ENCODE measurements around the gene TBC1D13.

The TBC1D13 gene

DNA sequence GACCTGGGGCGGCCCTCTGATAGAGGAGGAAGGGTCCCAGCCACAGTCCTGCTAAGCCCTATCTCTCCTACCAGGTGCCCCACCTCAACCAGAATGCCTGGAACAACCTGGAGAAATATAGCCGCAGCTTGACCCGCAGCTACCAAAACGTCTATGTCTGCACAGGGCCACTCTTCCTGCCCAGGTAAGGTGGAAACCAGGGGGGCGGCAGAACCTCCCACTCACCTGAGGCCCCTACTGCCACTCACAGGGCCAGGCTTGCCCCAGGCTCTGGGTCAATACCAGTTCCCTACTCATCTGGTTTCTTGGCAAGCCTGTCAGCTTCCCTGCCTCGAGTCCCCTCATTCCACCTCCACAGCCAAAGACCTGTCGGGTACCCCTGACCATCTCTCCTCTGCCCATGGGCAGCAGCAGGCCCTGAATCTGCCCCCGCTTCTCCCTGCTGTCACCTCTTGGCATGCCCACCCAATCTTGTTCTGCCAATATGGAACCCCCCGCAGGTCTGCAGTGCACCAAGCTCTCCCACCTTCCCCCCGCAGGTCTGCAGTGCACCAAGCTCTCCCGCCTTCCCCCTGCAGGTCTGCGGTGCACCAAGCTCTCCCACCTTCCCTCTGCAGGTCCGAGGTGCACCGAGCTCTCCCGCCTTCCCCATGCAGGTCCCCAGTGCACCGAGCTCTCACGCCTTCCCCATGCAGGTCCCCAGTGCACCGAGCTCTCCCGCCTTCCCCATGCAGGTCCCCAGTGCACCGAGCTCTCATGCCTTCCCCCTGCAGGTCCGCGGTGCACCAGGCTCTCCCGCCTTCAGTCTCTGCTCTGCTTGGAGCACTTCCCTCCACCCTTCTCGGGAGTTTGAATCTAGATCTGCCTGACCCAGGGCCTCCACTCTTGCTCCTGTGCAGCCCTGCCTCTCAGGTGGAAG lies 33.9 kb downstream of the TBC1D13 start:
- no peak overlapping the region for H3K4me3 ChIP-seq (replicated peaks; ENCODE audit: low read depth, low read length)
- TF ChIP-seq, protein P1, sequence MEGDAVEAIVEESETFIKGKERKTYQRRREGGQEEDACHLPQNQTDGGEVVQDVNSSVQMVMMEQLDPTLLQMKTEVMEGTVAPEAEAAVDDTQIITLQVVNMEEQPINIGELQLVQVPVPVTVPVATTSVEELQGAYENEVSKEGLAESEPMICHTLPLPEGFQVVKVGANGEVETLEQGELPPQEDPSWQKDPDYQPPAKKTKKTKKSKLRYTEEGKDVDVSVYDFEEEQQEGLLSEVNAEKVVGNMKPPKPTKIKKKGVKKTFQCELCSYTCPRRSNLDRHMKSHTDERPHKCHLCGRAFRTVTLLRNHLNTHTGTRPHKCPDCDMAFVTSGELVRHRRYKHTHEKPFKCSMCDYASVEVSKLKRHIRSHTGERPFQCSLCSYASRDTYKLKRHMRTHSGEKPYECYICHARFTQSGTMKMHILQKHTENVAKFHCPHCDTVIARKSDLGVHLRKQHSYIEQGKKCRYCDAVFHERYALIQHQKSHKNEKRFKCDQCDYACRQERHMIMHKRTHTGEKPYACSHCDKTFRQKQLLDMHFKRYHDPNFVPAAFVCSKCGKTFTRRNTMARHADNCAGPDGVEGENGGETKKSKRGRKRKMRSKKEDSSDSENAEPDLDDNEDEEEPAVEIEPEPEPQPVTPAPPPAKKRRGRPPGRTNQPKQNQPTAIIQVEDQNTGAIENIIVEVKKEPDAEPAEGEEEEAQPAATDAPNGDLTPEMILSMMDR (IDR thresholded peaks at IDR 0.05; ENCODE audit: low read depth, low read length, missing control alignments) = no peak
- no peak for DNase-seq (ENCODE audit: extremely low read depth, low read depth)

DNA sequence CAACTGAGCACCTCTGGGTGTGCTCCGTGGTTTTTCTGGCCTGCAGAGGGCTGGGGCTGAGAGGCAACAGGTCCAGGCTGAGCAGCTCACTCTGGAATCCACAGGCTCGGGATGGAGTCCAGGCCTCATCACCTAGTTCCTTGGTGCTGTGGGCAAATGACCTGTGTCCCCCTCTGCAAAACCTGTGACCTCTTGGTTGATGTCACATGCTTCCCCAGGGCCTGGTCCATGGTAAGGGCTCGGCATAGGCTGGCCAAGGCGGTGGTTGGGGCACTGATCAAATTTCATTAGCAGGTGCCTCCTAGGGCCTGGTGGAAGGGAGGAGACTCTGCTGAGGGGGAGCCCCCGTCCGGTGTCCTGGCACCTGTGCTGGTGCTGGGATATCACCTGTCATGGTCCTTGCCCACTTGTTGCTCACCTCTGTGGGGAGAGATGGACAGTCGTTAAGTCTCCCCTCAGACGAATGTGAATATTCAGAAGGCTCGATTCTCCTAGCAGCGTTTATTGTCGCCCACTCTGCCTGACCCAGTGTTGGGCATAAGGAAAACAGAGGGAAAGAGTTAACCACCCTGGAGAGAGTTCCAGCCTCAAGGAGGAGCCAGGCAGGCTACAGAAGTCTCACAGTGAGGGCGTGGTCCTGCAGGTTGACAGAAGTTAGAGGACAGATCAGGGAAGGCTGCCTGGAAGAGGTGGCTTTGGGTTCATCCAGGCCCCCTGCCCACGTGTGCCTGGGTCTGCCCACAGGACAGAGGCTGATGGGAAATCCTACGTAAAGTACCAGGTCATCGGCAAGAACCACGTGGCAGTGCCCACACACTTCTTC lies 34.7 kb downstream of the TBC1D13 start:
- no peak for DNase-seq (ENCODE audit: extremely low read depth, low read depth)
- TF ChIP-seq, protein P1 (IDR thresholded peaks at IDR 0.05; ENCODE audit: low read depth, low read length, missing control alignments) = no peak
- H3K4me3 ChIP-seq (replicated peaks; ENCODE audit: low read depth, low read length) = no peak overlapping the region

DNA sequence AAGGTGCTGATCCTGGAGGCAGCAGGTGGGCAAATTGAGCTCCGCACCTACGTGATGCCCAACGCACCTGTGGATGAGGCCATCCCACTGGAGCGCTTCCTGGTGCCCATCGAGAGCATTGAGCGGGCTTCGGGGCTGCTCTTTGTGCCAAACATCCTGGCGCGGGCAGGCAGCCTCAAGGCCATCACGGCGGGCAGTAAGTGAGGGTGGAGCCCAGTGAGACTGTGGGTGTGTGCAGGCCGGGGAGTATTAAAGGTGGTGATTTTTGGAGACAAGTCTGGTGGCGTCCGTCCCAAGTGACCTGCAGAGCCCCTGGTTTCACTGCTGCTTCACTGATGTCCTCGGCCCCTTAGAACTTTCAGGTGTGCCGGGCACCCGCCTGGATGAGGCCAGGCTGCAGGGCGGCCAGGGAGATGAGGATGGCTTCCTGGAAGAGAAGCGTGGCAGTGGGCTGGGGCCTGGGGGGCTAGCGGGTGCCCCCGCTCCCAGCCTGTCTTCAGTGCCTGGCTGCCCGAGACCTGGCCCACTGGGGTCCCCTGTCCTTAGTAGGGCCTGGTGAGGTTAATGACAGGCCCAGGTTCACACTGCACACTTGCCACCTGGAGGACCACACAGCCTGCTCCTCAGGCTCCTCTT lies 35.5 kb downstream of the TBC1D13 start:
- no peak for DNase-seq (ENCODE audit: extremely low read depth, low read depth)
- TF ChIP-seq, protein P1 (IDR thresholded peaks at IDR 0.05; ENCODE audit: low read depth, low read length, missing control alignments) = no peak
- no peak overlapping the region for H3K4me3 ChIP-seq (replicated peaks; ENCODE audit: low read depth, low read length)

DNA sequence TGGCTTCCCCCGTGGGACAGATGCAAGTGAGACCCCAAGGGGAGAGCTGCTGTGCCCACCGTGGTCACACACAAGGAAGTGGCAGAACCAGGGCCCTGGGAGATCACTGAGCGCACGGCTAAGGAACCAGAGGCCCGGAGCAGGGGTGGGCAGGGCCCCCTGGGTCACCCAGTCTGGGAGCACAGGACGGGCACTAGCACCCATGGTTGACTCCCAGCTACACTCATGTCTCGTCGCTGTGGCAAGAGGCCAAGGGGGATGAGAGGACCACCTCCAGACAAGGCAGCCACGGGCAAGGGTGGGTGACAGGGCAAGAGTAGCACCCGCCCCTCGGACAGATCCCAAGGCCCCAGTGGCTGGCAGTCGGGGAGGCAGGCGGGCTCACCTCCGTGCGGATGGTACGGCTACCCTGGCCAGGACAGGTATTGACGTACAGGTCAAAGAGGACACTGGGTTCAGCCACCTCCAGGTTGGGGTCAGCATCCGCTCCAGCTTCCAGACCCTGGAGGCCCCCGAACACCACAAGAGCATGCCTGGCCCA lies 36.4 kb downstream of the TBC1D13 start:
- no peak for DNase-seq (ENCODE audit: extremely low read depth, low read depth)
- H3K4me3 ChIP-seq (replicated peaks; ENCODE audit: low read depth, low read length) = no peak overlapping the region
- TF ChIP-seq, protein P1 (IDR thresholded peaks at IDR 0.05; ENCODE audit: low read depth, low read length, missing control alignments) = no peak

DNA sequence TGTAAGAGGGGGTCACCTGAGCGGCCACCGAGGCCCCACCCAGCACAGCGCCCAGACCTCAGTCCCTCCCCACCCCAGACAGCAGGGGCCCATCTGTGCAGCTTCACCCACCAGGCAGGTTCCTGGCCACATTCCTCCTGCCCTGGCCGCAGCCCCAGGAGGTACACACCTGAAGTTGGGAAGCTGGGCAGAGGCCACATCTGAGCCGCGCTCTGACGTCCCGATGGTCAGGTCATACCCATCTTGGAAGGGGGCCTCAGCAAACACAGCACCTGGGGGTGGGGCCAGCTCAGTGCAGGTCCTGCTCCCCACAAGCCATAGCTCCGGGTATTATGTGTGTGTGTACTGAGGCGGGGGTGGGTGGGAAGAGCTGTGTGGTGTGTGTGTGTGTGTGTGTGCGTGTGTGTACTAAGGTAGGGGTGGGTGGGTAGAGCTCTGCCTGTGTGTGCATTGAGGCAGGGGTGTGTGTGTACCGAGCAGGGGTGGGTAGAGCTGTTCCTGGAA lies 36.9 kb downstream of the TBC1D13 start:
- no peak for DNase-seq (ENCODE audit: extremely low read depth, low read depth)
- H3K4me3 ChIP-seq (replicated peaks; ENCODE audit: low read depth, low read length) = no peak overlapping the region

More for the DNA sequence above, 36.9 kb downstream of the TBC1D13 start:
- TF ChIP-seq, protein P1 (IDR thresholded peaks at IDR 0.05; ENCODE audit: low read depth, low read length, missing control alignments) = no peak

All from HFF-Myc (cell line).